RWPE2 (cell line): Measurements from ENCODE around the gene TBX19.

Experiments used
- ATAC-seq: fragments of 200-7000 bp; cut with Tn5 transposase; 3 replicates; pipeline ENCODE4 v1.9.1; 2021; ENCODE audit warnings: low read depth
- DNase-seq: peaks from one replicate; pipeline ENCODE4 v3.0.0-alpha.2; 2020; ENCODE audit warnings: low spot score
- H3K27ac ChIP-seq: fragments of 450-650 bp; 2 replicates; pipeline ENCODE4 v1.5.1; 2017; ENCODE audit warnings: mild to moderate bottlenecking; ENCODE audit not compliant: poor library complexity, severe bottlenecking
- H3K27me3 ChIP-seq: fragments of 250-450 bp; sonication (Bioruptor Pico); 2 replicates; pipeline ENCODE4 v1.5.1; 2021; ENCODE audit warnings: mild to moderate bottlenecking, moderate library complexity; ENCODE audit not compliant: insufficient read depth, poor library complexity, severe bottlenecking
- H3K36me3 ChIP-seq: fragments of 250-450 bp; sonication (Bioruptor Pico); 2 replicates; pipeline ENCODE4 v1.5.1; 2020; ENCODE audit warnings: low read depth, mild to moderate bottlenecking, moderate library complexity
- H3K4me1 ChIP-seq: fragments of 250-450 bp; sonication (Bioruptor Pico); 2 replicates; pipeline ENCODE4 v1.5.1; 2021; ENCODE audit warnings: mild to moderate bottlenecking, moderate library complexity; ENCODE audit not compliant: insufficient read depth, poor library complexity, severe bottlenecking
- H3K4me3 ChIP-seq: fragments of 250-450 bp; sonication (Bioruptor Pico); 2 replicates; pipeline ENCODE4 v1.5.1; 2021; ENCODE audit warnings: mild to moderate bottlenecking, moderate library complexity; ENCODE audit not compliant: severe bottlenecking
- H3K9me3 ChIP-seq: fragments of 250-450 bp; sonication (Bioruptor Pico); 2 replicates; pipeline ENCODE4 v1.5.1; 2021; ENCODE audit warnings: mild to moderate bottlenecking, moderate library complexity; ENCODE audit not compliant: severe bottlenecking
- CTCF ChIP-seq: fragments of 450-650 bp; IDR thresholded peaks from one replicate; pipeline ENCODE4 v1.5.1; 2017; ENCODE audit warnings: mild to moderate bottlenecking, moderate library complexity; ENCODE audit not compliant: poor library complexity, severe bottlenecking

Gene TBX19

GRCh38 chr1:168301664-168302320, 21.1 kb downstream of the TBX19 start:
- H3K27ac ChIP-seq: peak overlapping the region; percentile 97
- peaks cover 38% of the 10 kb centered on the region for H3K4me1 ChIP-seq
- H3K27me3 ChIP-seq: no peaks in the 10 kb centered on the region
- TF ChIP-seq CTCF: no peak
- no peaks in the 10 kb centered on the region for H3K36me3 ChIP-seq
- ATAC-seq (peak; percentile 98), DNase-seq (peak; percentile 90)
- H3K4me3 ChIP-seq: no peak overlapping the region
- no peaks in the 10 kb centered on the region for H3K9me3 ChIP-seq

- H3K27ac ChIP-seq: peak overlapping the region; percentile 97
- H3K27me3 ChIP-seq: no peaks in the 10 kb centered on the region
- DNase-seq (no peak), ATAC-seq (no peak)
- no peaks in the 10 kb centered on the region for H3K9me3 ChIP-seq
- no peaks in the 10 kb centered on the region for H3K36me3 ChIP-seq
- H3K4me1 ChIP-seq: peaks cover 38% of the 10 kb centered on the region
- TF ChIP-seq CTCF: no peak
- no peak overlapping the region for H3K4me3 ChIP-seq
Measured at GRCh38 chr1:168303716-168304540, 23.3 kb downstream of the TBX19 start.

- Histone ChIP-seq H3K4me3 (no peak overlapping the region), H3K4me1 (peaks cover 38% of the 10 kb centered on the region), H3K27me3 (no peaks in the 10 kb centered on the region), H3K27ac (peak overlapping the region; percentile 97), H3K9me3 (no peaks in the 10 kb centered on the region), H3K36me3 (no peaks in the 10 kb centered on the region)
- no peak for TF ChIP-seq CTCF
- no peak for DNase-seq
- no peak for ATAC-seq
Measured at GRCh38 chr1:168304865-168305264, 24.2 kb downstream of the TBX19 start.

- H3K27ac ChIP-seq: no peak overlapping the region
- H3K4me3 ChIP-seq: no peak overlapping the region
- H3K9me3 ChIP-seq: no peaks in the 10 kb centered on the region
- H3K4me1 ChIP-seq: no peaks in the 10 kb centered on the region
- TF ChIP-seq CTCF: no peak
- H3K36me3 ChIP-seq: no peaks in the 10 kb centered on the region
- no peak for DNase-seq
- no peaks in the 10 kb centered on the region for H3K27me3 ChIP-seq
- ATAC-seq: peak; percentile 51; the same call in 2 of the 3 replicates
Measured at GRCh38 chr1:168312718-168313604, 32.3 kb downstream of the TBX19 start.
